MG63 (cell line): Measurements from ENCODE around the gene FRS3. TPM values are rescaled to one million over a fixed set of nuclear protein-coding genes. Genes with fewer than 3 reads are reported as not detected.

Experiments used
- DNase-seq: peaks from one replicate; pipeline ENCODE4 v3.0.0-alpha.2; 2020
- H3K27me3 ChIP-seq: fragments of 250-450 bp; sonication (Bioruptor Pico); 2 replicates; pipeline ENCODE4 v1.5.1; 2020; ENCODE audit warnings: mild to moderate bottlenecking, moderate library complexity
- H3K36me3 ChIP-seq: fragments of 250-450 bp; sonication (Bioruptor Pico); 2 replicates; pipeline ENCODE4 v1.5.1; 2020; ENCODE audit warnings: mild to moderate bottlenecking, moderate library complexity
- H3K4me3 ChIP-seq: fragments of 250-450 bp; sonication (Bioruptor Pico); 2 replicates; pipeline ENCODE4 v1.5.1; 2020; ENCODE audit warnings: mild to moderate bottlenecking, moderate library complexity
- H3K9me3 ChIP-seq: fragments of 250-450 bp; sonication (Bioruptor Pico); 2 replicates; pipeline ENCODE4 v1.5.1; 2020; ENCODE audit warnings: mild to moderate bottlenecking, moderate library complexity
- total RNA-seq: library from RNA; depleted of rRNA; stranded (reverse); fragments of >200 nt; shearing (Covaris generic); gene quantifications from 2 replicates; pipeline ENCODE4 v1.2.3, GENCODE V29; 2014; ENCODE audit warnings: low replicate concordance

Gene FRS3
- total RNA-seq, 1 experiment from 2014 or later: 0.49 TPM

GRCh38 chr6:41801380-41801779, 21.7 kb upstream of the FRS3 start:
- no peaks in the 10 kb centered on the region for H3K36me3 ChIP-seq
- H3K27me3 ChIP-seq: no peaks in the 10 kb centered on the region
- H3K4me3 ChIP-seq: no peak overlapping the region
- no peaks in the 10 kb centered on the region for H3K9me3 ChIP-seq
- DNase-seq: peak; percentile 7

GRCh38 chr6:41799559-41799911, 19.8 kb upstream of the FRS3 start:
- H3K4me3 ChIP-seq: no peak overlapping the region
- H3K36me3 ChIP-seq: no peaks in the 10 kb centered on the region; the same call in 1 of the 2 replicates
- no peaks in the 10 kb centered on the region for H3K27me3 ChIP-seq
- DNase-seq: no peak
- no peaks in the 10 kb centered on the region for H3K9me3 ChIP-seq

GRCh38 chr6:41798901-41799558, 19.3 kb upstream of the FRS3 start:
- Histone ChIP-seq H3K27me3 (no peaks in the 10 kb centered on the region), H3K9me3 (no peaks in the 10 kb centered on the region), H3K4me3 (no peak overlapping the region), H3K36me3 (no peaks in the 10 kb centered on the region; the same call in 1 of the 2 replicates)
- DNase-seq: no peak

GRCh38 chr6:41796474-41796873, 16.8 kb upstream of the FRS3 start:
- DNase-seq: no peak
- Histone ChIP-seq H3K36me3 (peaks cover 4% of the 10 kb centered on the region; the same call in 1 of the 2 replicates), H3K27me3 (no peaks in the 10 kb centered on the region), H3K9me3 (no peaks in the 10 kb centered on the region), H3K4me3 (no peak overlapping the region)

DNA sequence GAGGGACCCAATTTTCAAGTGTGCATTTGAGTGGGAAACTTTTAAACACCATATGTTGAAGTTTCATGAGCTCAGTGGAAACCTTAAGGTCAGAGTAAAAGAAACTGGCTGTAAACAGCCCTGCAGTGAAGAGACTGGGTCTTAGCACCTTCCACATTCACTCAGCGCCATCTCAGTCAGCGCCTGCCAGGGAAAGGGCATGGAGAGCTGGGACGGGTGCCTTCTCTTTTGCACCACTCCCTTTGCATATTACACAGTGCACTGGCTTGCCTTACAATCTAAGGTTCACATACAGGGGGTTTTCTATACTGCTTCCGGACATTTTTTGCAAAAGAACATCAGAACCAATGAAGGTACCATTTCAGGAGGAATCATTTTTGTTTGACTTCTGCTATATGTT, 12.3 kb upstream of the FRS3 start:
- H3K9me3 ChIP-seq: no peaks in the 10 kb centered on the region
- H3K36me3 ChIP-seq: peaks cover 29% of the 10 kb centered on the region
- H3K4me3 ChIP-seq: no peak overlapping the region
- no peaks in the 10 kb centered on the region for H3K27me3 ChIP-seq
- no peak for DNase-seq

GRCh38 chr6:41791305-41791704, 11.6 kb upstream of the FRS3 start:
- no peak for DNase-seq
- no peaks in the 10 kb centered on the region for H3K27me3 ChIP-seq
- peaks cover 29% of the 10 kb centered on the region for H3K36me3 ChIP-seq
- no peaks in the 10 kb centered on the region for H3K9me3 ChIP-seq
- H3K4me3 ChIP-seq: no peak overlapping the region

DNA sequence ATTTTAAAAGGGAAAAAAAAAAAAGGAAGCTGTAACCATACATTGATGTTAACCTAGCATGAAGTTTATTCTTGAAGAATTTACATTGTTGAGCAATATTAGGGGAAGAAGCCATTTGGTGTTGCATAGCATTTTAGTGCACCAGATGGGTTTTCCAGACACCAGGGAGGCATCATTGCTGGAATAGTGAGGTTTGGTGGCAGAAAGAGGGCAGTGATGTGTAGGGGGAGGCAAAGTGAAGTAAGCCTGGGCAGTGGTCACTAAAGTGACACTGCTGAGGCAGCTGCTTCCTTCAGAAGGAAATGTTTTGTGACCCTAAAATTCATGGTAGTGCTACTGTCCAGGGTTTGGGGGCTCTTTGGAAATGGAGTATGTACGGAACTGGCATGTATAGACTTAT, 10.3 kb upstream of the FRS3 start:
- Histone ChIP-seq H3K4me3 (no peak overlapping the region), H3K27me3 (no peaks in the 10 kb centered on the region), H3K9me3 (no peaks in the 10 kb centered on the region), H3K36me3 (peaks cover 29% of the 10 kb centered on the region)
- no peak for DNase-seq

GRCh38 chr6:41789390-41789724, 9.7 kb upstream of the FRS3 start:
- no peak for DNase-seq
- H3K9me3 ChIP-seq: no peaks in the 10 kb centered on the region
- H3K36me3 ChIP-seq: peaks cover 29% of the 10 kb centered on the region
- H3K27me3 ChIP-seq: no peaks in the 10 kb centered on the region
- no peak overlapping the region for H3K4me3 ChIP-seq

- H3K4me3 ChIP-seq: peak within 1 kb of the TSS; percentile 96
- DNase-seq: peak; percentile 88
- H3K9me3 ChIP-seq: no peaks in the 10 kb centered on the region
- no peaks in the 10 kb centered on the region for H3K27me3 ChIP-seq
- peaks cover 29% of the 10 kb centered on the region for H3K36me3 ChIP-seq
Measured at GRCh38 chr6:41787219-41787917, 7.7 kb upstream of the FRS3 start, which contains the start of gene TOMM6. TSS of gene TOMM6 (plus strand) at chr6:41787694. CDS start at chr6:41787698, 4 bp downstream.

DNA sequence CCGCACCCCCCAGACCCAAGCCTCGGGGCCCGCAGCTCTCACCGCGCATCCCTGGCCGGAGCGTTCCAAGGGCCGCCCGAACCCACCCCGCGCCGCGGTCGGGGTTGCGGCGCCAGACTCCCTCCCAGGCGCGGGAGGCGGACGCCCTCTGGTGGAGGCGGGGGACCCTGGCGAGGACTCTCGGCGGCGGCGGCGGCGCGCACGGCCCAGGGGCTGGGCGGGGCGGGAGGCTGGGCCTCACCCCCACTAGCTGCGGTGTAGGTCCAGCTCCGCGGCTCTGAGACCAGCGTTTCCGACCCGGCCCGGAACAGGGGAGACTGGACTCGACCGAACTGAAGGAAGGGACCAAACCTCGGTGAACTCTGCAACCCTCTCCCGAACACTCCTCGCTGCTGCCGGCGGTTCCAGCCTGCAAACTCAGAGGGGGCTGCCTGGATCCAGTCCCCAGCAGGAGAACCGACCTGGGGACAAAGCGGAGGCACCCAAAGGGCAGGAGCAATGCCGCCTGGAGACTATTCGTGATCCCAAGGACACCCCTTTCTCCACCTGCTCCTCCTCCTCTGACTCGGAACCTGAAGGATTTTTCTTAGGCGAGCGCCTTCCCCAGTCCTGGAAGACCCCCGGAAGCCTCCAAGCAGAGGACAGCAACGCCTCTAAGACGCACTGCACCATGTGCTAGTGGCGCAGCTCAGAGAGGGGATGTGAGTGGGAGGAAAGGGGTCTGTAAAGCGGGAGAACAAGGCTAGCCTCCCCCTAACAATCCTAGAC, 6.9 kb upstream of the FRS3 start:
- Histone ChIP-seq H3K27me3 (no peaks in the 10 kb centered on the region), H3K4me3 (peak overlapping the region; percentile 96), H3K9me3 (no peaks in the 10 kb centered on the region), H3K36me3 (peaks cover 27% of the 10 kb centered on the region)
- peak; percentile 77 for DNase-seq

GRCh38 chr6:41785689-41786450, 6.2 kb upstream of the FRS3 start:
- peak; percentile 9 for DNase-seq
- H3K4me3 ChIP-seq: peak overlapping the region; percentile 96

DNA sequence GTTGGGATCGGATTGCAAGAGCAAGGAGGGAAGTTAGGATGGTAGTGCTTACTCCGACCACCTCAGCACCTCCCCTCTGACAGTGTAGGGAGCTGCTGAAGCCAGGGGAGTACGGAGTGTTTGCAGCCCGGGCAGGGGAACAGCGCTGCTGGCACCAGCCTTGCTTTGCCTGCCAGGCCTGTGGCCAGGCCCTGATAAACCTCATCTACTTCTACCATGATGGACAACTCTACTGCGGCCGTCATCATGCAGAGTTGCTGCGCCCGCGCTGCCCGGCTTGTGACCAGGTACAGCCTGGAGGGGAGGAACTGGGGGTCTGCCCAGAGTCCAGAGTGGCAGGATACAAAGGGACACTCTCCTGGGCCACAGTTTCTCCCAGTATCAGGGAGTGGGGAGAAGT, 5.6 kb upstream of the FRS3 start:
- Histone ChIP-seq H3K9me3 (no peaks in the 10 kb centered on the region), H3K4me3 (no peak overlapping the region), H3K27me3 (no peaks in the 10 kb centered on the region), H3K36me3 (peaks cover 14% of the 10 kb centered on the region)
- no peak for DNase-seq

More at GRCh38 chr6:41785689-41786450, 6.2 kb upstream of the FRS3 start:
- Histone ChIP-seq H3K27me3 (no peaks in the 10 kb centered on the region), H3K9me3 (no peaks in the 10 kb centered on the region), H3K36me3 (peaks cover 20% of the 10 kb centered on the region)

- Histone ChIP-seq H3K9me3 (no peaks in the 10 kb centered on the region), H3K36me3 (peaks cover 8% of the 10 kb centered on the region; the same call in 1 of the 2 replicates), H3K4me3 (no peak overlapping the region), H3K27me3 (no peaks in the 10 kb centered on the region)
- no peak for DNase-seq
Measured at GRCh38 chr6:41784581-41785171, 5.0 kb upstream of the FRS3 start.

GRCh38 chr6:41783106-41783780, 3.5 kb upstream of the FRS3 start:
- Histone ChIP-seq H3K27me3 (no peaks in the 10 kb centered on the region), H3K4me3 (no peak overlapping the region), H3K9me3 (no peaks in the 10 kb centered on the region), H3K36me3 (no peaks in the 10 kb centered on the region)
- no peak for DNase-seq

GRCh38 chr6:41781366-41781730, 1.6 kb upstream of the FRS3 start:
- H3K4me3 ChIP-seq: no peak overlapping the region
- H3K36me3 ChIP-seq: no peaks in the 10 kb centered on the region
- DNase-seq: no peak
- no peaks in the 10 kb centered on the region for H3K9me3 ChIP-seq
- no peaks in the 10 kb centered on the region for H3K27me3 ChIP-seq
